Natural killer cell (primary cell): ENCODE measurements around the gene SUSD3. TPM values are rescaled to one million over a fixed set of nuclear protein-coding genes. Genes with fewer than 3 reads are reported as not detected.
"Not testable (repeated sequence)": the region's sequence is repeated elsewhere in the genome, so short reads cannot be mapped to it uniquely, and the experiment has no call there.

Source experiments
- ATAC-seq, 3 donors: fragments of 150-1000 bp in 2 of 3; fragments of 200-7000 bp in 1 of 3; cut with Tn5 transposase; 1 replicate in 1 of 3; 2 replicates in 2 of 3; pipeline ENCODE4 v1.10.0; 2021; ENCODE audit warnings: mild to moderate bottlenecking in 2 of 3, moderate library complexity in 2 of 3
- DNase-seq, 2 donors: peaks; one replicate each; pipeline versions ENCODE4 v3.0.0 to v3.0.0-alpha.2; 2013 to 2021; ENCODE audit warnings: mixed read lengths in 1 of 2
- H3K27ac ChIP-seq: one replicate; pipeline ENCODE4 v1.5.1; 2013; ENCODE audit warnings: mild to moderate bottlenecking, low read length
- H3K27me3 ChIP-seq: one replicate; pipeline ENCODE4 v1.6.1; 2013; ENCODE audit warnings: low read length; ENCODE audit not compliant: control insufficient read depth, insufficient read depth
- H3K36me3 ChIP-seq: one replicate; pipeline ENCODE4 v1.6.1; 2013; ENCODE audit warnings: low read length; ENCODE audit not compliant: control insufficient read depth, insufficient read depth
- H3K4me1 ChIP-seq: one replicate; pipeline ENCODE4 v1.6.1; 2013; ENCODE audit warnings: low read length; ENCODE audit not compliant: control insufficient read depth, insufficient read depth
- H3K4me3 ChIP-seq: one replicate; pipeline ENCODE4 v1.5.1; 2013; ENCODE audit warnings: low read length
- H3K9me3 ChIP-seq: one replicate; pipeline ENCODE4 v1.6.1; 2013; ENCODE audit warnings: low read length; ENCODE audit not compliant: control insufficient read depth, insufficient read depth
- H3K27ac Mint-ChIP-seq, 2 donors: one replicate each; pipeline ENCODE4 v1.8.0; 2022; ENCODE audit warnings: mild to moderate bottlenecking in 2 of 2, mixed read lengths in 2 of 2, moderate library complexity in 1 of 2
- H3K27me3 Mint-ChIP-seq, 2 donors: one replicate each; pipeline ENCODE4 v1.8.0; 2022; ENCODE audit warnings: low read depth in 2 of 2, mixed read lengths in 2 of 2
- H3K36me3 Mint-ChIP-seq: one replicate; pipeline ENCODE4 v1.8.0; 2022; ENCODE audit warnings: mixed read lengths
- H3K4me1 Mint-ChIP-seq, 2 donors: one replicate each; pipeline ENCODE4 v1.8.0; 2022; ENCODE audit warnings: mixed read lengths in 2 of 2
- H3K4me3 Mint-ChIP-seq: one replicate; pipeline ENCODE4 v1.8.0; 2022; ENCODE audit warnings: mild to moderate bottlenecking, moderate library complexity, mixed read lengths
- H3K9me3 Mint-ChIP-seq, 2 donors: one replicate each; pipeline ENCODE4 v1.8.0; 2022; ENCODE audit warnings: mixed read lengths in 2 of 2
- WGBS: methylation state at CpG from one replicate; pipeline ENCODE4 v1.1.7; 2013; ENCODE audit warnings: missing lambda C conversion rate; ENCODE audit not compliant: insufficient coverage; 5-methylcytosine and 5-hydroxymethylcytosine counted together
- intact Hi-C: fragments of 100-400 bp; cut with micrococcal nuclease; formaldehyde crosslinking; loops from one replicate; pipeline ENCODE4 v1.14.2; 2022
- total RNA-seq, 4 donors: library from RNA; stranded (reverse); fragments of 120-200 nt in 1 of 4; gene quantifications; one replicate each; pipeline versions ENCODE4 v1.2.3 to v1.2.4, GENCODE V29; 2013 to 2022
- TF ChIP-seq, protein P1 (sequence below): fragments of 200-600 bp; IDR thresholded peaks from one replicate; pipeline ENCODE4 v1.8.0; 2022; ENCODE audit warnings: antibody characterized with exemption

Gene SUSD3
- total RNA-seq, 3 donors from 2014 or later (not counting 1 experiment from before 2014, with no cell fraction given): 1.2 to 2.1 (median 1.8) TPM

DNA sequence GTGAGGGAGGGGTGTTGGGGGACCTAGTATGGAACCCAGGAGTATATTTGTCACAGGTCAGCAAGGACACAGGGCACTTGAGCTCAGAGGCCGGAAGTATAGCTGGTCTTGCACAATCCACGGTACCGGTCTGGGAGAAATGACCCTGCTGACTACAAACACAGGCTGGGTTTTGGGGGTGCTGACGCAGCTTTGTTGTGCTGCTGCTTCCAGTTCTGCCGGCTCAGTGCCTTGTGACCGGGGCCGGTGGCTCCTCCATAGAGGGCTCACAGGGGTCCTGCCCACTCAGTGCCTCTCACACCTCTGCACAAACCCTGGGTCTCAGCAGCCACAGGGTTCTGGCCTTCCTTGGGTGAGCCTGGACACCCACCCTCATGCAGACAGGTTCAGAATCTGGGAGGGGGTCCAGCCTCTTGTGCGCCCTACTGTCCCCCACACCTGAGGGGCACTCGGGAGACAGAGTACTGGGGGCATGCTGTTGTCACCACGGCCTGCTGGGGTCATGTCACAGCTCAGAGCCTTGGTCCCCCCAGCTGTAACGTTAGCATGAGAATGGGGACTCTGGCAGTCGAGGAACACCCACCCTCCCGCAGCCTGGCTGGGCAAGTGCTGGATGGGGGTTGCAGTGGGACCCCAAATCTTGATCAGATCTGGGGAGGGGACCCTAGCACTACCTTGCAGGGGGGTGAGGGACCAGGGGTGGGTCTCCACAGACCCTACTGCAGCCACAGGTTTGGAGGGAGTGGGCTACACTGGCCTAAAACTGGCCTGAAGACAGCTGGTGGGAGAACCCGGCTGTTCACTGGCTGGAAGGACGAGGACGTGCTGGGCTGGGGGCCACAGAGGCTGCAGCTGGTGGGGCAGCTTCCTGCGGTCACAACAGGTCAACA, 57.8 kb downstream of the SUSD3 start:
- H3K36me3 ChIP-seq: peaks cover 19% of the 10 kb centered on the region
- H3K27me3 Mint-ChIP-seq: no peaks in the 10 kb centered on the region
- intact Hi-C loops: no loop called here
- no peak overlapping the region for H3K27ac ChIP-seq
- H3K9me3 ChIP-seq: no peaks in the 10 kb centered on the region
- H3K9me3 Mint-ChIP-seq: no peaks in the 10 kb centered on the region
- no peaks in the 10 kb centered on the region for H3K36me3 Mint-ChIP-seq
- peaks cover 21 to 49% of the 10 kb centered on the region in 2 donors for H3K4me1 Mint-ChIP-seq
- no peaks in the 10 kb centered on the region for H3K27me3 ChIP-seq
- ATAC-seq: peak; percentile 5 to 46 (median 10)
- TF ChIP-seq, protein P1, sequence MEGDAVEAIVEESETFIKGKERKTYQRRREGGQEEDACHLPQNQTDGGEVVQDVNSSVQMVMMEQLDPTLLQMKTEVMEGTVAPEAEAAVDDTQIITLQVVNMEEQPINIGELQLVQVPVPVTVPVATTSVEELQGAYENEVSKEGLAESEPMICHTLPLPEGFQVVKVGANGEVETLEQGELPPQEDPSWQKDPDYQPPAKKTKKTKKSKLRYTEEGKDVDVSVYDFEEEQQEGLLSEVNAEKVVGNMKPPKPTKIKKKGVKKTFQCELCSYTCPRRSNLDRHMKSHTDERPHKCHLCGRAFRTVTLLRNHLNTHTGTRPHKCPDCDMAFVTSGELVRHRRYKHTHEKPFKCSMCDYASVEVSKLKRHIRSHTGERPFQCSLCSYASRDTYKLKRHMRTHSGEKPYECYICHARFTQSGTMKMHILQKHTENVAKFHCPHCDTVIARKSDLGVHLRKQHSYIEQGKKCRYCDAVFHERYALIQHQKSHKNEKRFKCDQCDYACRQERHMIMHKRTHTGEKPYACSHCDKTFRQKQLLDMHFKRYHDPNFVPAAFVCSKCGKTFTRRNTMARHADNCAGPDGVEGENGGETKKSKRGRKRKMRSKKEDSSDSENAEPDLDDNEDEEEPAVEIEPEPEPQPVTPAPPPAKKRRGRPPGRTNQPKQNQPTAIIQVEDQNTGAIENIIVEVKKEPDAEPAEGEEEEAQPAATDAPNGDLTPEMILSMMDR: no peak
- H3K4me3 ChIP-seq: no peak overlapping the region
- no peak overlapping the region for H3K4me3 Mint-ChIP-seq
- peak in 1 of 2 donors; percentile 13 for DNase-seq
- peak overlapping the region in 1 of 2 donors; percentile 36 for H3K27ac Mint-ChIP-seq
- 69% methylated on average over 17 of the region's 17 CpGs for WGBS
- H3K4me1 ChIP-seq: peaks cover 64% of the 10 kb centered on the region

DNA sequence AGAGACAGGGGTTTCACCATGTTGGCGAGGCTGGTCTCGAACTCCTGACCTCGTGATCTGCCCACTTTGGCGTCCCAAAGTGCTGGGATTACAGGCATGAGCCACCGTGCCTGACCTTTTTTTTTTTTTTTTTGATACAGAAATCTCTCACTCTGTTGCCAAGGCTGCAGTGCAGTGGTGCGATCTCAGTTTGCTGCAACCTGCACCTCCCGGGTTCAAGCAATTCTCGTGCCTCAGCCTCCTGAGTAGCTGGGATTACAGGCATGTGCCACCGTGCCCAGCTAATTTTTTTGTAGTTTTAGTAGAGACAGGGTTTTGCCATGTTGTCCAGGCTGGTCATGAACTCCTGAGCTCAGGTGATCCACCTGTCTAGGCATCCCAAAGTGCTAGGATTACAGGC, 59.0 kb downstream of the SUSD3 start:
- peaks cover 21 to 54% of the 10 kb centered on the region in 2 donors for H3K4me1 Mint-ChIP-seq
- H3K4me3 ChIP-seq, intact Hi-C loops, H3K9me3 ChIP-seq, H3K9me3 Mint-ChIP-seq, H3K27me3 ChIP-seq, ATAC-seq, DNase-seq, H3K36me3 Mint-ChIP-seq, H3K4me3 Mint-ChIP-seq, H3K27ac Mint-ChIP-seq, H3K27me3 Mint-ChIP-seq, H3K27ac ChIP-seq: not testable (repeated sequence)
- Histone ChIP-seq H3K4me1 (peaks cover 66% of the 10 kb centered on the region), H3K36me3 (peaks cover 12% of the 10 kb centered on the region)
- WGBS: 92% methylated on average over 9 of the region's 9 CpGs

DNA sequence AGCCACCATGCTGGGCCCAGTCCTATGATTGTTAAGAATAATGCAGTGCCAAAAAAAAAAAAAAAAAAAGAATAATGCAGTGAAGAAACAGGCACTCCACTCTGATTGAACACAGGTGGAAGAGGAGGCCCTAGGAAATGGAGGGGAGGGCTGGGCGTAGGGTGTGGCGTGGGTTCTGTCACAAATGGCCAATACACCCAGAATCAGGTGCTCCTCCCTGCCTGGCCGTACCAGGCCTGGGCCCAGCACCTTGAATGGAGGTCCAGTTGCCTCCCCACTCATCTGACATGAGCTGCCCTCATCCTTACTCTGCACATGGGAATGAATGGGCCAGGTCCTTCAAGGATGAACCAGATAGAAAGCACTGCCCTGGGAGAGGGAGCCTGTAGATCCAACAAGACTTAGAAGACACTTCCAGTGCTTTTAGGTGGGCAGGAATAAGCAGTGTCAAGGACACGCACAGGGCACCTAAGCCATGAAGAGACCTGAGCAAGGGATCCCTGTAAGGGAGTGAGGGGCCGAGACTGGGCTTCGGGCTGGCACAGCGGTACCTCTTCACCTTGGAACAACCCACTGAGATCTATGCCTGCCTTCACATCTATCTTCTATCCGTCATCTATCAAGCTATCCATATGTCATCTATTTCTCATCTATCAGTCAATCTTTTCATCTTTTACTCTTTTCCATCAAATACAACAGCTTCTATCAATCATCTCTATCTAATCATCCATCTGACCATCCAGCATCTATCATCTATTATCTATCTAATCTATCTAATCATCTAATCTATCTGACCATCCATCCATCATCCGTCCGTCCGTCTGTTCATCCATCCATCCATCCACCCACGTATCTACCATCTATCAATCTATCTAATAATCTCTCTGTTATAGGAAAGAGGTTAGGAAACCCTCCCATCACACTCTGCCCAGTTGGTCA, 59.7 kb downstream of the SUSD3 start:
- Mint-ChIP-seq H3K27ac (peak overlapping the region; percentile 2 to 91), H3K4me1 (peaks cover 21 to 54% of the 10 kb centered on the region in 2 donors), H3K27me3 (no peaks in the 10 kb centered on the region), H3K9me3 (no peaks in the 10 kb centered on the region), H3K4me3 (peak overlapping the region; percentile 14), H3K36me3 (no peaks in the 10 kb centered on the region)
- DNase-seq: no peak
- intact Hi-C loops: no loop called here
- TF ChIP-seq, protein P1: no peak
- Histone ChIP-seq H3K4me1 (peaks cover 67% of the 10 kb centered on the region), H3K27ac (no peak overlapping the region), H3K36me3 (peaks cover 10% of the 10 kb centered on the region), H3K9me3 (no peaks in the 10 kb centered on the region), H3K4me3 (no peak overlapping the region), H3K27me3 (no peaks in the 10 kb centered on the region)
- ATAC-seq: no peak
- WGBS: 98% methylated on average over 12 of the region's 12 CpGs
